ENCODE results near the gene PIM3.

Gene PIM3

GRCh38 chr22:49991907-49992533 lies 31.4 kb downstream of the PIM3 start:
- no peak for DNase-seq (ENCODE audit: low spot score)

- peak; percentile 94 for DNase-seq (ENCODE audit: low spot score)
Measured at GRCh38 chr22:49992921-49993648, 32.5 kb downstream of the PIM3 start.

DNA sequence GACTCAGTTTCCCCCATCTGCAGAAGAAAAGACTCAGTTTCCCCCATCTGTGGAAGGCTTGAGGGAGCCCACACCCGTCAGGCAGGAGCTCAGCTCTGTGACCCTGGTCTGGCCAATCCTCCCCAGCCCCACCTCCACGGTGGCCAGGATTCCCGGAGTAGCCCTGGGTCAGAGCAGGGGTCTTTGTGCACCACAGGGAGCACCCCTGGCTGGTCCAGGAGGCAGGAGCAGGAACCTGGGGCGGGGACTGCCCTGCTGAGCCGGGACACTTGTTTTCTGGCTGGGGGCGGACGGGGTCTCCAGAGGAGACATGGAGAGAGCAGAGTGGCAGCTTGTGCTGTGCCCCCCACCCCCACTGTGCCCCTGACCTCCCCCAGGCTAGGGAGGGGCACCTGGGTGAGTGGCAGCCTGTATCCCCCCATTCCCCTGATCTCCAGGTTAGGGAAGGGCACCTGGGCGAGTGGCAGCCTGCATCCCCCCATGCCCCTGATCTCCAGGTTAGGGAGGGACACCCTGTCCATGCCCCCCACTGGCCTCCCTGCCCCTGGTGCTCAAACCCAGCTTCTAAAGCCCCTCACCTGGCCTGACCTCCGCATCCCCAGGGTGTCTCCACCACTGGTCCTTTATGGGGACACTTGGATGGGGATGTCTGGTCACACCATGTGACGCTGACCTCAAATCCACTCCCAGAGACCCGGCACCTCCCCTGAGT lies 33.2 kb downstream of the PIM3 start:
- DNase-seq (ENCODE audit: low spot score), result no peak

GRCh38 chr22:49994361-49995040 lies 33.9 kb downstream of the PIM3 start:
- no peak for DNase-seq (ENCODE audit: low spot score)

- no peak for DNase-seq (ENCODE audit: low spot score)
Measured at GRCh38 chr22:49995041-49995360, 34.4 kb downstream of the PIM3 start.

DNA sequence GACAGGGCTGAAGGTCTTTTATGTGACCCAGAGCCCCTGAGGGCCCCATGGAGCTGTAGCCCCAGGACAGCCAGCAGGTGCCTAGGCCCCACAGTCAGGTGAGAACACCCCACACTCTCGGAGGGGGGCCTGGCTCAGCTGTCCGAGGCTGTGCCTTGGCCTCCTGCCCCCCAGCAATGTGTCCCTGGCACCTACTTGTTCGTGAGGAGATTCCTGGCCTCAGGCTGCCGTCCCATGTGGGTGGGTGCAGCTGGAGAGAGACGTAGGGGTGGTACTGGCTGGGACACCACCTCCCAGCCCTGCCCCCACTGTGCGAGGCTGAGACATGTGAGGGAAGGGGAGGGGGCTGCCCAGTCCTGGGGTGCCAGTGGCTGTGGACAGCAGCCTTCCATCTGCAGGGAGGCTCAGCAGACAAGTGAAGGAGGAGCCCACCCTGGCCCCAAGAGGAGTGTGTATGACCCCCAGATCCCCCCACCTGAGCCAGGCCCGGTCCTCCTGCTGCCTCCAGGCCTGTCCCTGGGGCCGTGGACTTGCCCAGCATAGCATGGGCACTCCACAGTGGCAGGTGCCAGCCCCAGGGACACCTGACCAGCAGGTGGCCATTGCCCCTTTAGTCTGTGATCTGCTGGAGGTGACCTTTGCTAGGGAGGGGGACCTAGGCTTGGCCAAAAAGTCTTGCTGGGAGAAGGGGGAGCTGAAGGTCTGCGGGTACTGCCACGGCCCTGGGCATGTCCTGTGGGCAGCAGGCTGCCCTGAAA lies 35.0 kb downstream of the PIM3 start:
- DNase-seq (ENCODE audit: low spot score), result no peak

DNA sequence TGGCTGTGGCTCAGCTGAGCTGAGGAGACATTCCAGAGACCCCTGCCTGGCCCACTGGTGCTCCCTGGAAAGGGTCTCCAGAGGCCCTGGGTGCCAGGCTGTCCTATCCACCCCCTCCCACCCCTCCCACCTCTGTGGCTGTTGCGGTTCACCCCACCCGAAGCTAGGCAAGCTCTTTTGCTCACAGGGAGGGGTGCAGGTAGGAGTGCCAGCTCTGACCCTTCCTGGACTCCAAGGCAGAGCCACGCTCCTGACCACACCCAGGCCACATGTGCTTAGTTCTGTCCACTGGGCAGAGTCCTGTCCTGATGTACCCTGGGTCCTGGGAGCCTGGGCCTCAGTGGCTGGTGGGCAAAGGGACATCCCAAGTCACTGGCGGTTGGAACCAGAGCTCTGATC lies 35.5 kb downstream of the PIM3 start:
- no peak for DNase-seq (ENCODE audit: low spot score)

DNA sequence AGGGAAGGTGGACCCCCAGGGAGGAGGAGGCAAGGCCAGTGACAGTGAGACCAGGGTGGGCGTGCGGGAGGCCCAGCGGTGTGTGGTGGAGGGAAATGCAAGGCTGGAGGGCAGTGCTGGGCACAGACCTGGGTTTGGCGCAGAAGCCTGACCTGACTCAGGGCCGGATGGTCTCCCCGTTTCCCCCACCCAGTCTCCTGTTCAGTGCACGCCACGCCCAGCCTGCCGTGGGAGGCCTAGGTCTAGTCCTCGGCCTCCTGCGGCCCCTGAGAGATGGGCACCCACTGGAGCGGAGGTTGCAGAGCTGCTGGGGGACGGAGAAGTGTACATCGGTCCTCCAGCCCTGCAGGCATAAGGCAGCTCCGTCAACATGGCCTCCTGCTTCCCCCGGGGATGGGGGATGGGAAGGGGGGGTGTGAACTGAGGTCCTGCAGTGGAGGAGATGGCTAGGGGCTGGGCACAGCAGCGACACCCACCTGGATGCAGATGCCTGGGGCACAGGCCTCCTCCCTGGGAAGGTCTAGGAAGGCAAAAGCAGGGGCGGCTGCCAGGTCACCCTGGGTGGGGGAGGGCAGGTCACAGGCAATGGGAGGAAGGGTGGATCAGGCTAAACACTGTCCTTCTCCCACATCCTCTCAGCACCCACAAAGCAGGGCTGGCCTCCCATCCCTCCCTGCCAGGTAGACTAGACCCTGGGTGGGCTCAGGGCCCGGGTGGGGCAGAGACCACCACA lies 36.1 kb downstream of the PIM3 start:
- no peak for DNase-seq (ENCODE audit: low spot score)

- DNase-seq (ENCODE audit: low spot score), result no peak
Measured at GRCh38 chr22:49997251-49997599, 36.7 kb downstream of the PIM3 start.

DNA sequence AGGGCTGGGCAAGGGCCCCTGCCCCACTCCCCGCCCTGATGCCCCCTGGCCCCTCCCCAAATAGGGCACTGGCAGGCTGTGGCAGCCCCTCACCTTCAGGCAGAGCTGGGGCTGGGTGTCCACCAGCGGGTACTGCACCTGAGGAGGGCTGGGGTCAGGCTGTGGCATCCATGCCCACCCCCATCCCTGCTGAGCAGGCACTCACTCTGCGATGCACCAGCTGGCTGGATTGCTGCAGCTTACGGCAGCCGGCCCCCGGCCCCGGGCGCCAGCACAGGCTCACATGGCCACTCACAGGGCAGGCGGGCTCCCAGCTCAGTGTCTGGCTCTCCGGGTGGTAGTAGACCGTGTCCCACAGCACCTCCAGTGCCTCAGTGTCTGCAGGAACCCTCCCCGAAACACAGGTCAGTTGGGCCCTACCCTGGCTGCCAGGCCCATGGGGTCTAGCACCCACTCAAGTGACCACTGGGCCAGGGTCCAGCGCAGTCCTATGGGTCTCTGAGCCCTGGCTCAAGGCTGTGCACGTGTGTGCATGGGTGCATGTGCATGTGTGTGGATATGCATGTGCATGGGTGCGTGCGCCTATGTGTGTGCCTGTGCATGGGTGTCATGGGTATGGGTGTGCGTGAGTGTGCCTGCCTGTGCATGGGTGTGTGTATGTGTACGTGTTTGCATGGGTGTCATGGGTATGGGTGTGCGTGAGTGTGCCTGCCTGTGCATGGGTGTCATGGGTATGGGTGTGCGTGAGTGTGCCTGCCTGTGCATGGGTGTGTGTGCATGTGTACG lies 37.6 kb downstream of the PIM3 start:
- no peak for DNase-seq (ENCODE audit: low spot score)

DNA sequence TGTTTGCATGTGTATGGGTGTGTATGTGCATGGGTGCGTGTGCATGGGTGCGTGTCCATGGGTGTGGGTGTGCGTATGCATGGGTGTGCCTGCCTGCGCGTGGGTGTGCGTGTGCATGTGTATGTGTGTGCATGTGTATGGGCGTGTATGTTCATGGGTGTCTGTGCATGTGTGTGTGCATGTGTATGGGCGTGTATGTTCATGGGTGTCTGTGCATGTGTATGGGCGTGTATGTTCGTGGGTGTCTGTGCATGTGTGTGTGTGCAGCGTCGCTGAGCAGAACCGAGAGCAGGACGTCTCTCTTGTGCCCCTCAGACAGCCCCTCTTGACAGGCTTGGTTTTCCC lies 38.1 kb downstream of the PIM3 start:
- DNase-seq (ENCODE audit: low spot score), result no peak

GRCh38 chr22:49999063-49999945 lies 38.7 kb downstream of the PIM3 start:
- DNase-seq (ENCODE audit: low spot score), result no peak

DNA sequence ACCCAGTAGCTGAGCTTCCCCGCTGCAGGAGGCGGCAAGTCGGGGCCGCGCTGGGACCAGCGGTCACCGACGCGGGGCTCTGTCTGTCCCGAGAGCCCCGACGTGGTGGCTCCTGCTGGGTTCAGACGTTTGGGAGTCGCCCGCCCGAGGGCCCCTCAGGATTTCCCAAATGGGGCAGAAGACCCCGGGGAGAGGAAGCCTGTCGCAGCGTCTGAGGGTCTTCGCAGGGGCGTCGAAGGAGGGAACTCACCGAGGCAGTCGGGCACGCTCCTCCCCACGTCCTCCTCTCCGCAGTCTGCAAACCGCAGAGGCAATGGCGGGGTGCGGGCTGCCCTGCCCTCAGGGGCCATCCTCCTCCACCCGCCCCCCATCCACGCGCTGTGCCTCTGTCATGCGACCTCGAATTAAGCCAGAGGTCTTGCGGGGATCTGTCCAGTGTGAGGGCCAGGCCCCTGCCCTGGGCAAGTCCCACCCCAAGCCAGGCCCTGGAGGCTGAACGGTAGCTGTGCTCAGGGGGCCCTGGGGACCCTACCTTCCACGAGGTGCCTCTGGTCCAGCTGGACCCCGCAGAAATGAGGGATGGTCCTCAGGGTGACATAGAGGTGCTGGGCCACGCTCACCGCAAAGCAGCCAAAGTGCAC lies 39.5 kb downstream of the PIM3 start:
- DNase-seq (ENCODE audit: low spot score), result no peak

DNA sequence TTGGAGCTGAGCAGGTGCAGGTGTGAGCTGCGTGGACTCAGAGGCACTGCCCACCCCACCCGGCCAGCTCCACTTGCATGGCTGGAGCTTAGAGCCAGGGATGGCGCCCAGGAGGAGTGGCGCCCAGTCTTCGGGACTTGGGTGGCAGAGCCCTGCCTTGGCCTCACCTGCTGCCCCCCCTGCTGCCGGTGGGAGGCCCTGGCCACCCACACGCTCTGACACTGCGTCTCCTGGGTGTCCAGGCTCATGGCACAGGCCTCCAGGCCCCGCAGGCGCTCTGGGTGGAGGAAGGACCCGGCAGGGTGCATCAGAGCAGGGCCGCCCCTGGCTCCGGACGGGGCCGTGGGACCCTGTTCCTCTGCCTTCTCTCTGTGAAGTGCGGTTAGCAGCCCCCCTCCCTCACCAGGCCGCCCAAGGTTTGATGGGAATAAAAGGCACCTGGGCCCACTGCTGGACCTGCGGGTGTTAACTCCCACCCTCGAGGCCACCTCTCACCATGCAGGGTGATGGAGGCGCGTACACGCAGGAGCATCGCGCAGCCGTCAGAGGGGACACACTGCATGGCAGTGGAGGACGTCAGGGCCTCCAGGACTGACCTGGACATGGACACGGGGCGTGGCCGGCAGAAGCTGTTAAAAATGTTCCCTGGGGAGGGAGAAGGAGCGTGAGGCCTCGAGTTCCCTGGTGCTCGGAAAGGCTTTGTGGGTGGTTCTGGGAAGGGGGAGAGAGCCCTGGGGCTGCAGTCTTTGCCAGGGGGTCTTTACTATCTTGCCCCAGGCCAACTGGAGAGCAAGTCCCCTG lies 40.2 kb downstream of the PIM3 start:
- no peak for DNase-seq (ENCODE audit: low spot score)

DNA sequence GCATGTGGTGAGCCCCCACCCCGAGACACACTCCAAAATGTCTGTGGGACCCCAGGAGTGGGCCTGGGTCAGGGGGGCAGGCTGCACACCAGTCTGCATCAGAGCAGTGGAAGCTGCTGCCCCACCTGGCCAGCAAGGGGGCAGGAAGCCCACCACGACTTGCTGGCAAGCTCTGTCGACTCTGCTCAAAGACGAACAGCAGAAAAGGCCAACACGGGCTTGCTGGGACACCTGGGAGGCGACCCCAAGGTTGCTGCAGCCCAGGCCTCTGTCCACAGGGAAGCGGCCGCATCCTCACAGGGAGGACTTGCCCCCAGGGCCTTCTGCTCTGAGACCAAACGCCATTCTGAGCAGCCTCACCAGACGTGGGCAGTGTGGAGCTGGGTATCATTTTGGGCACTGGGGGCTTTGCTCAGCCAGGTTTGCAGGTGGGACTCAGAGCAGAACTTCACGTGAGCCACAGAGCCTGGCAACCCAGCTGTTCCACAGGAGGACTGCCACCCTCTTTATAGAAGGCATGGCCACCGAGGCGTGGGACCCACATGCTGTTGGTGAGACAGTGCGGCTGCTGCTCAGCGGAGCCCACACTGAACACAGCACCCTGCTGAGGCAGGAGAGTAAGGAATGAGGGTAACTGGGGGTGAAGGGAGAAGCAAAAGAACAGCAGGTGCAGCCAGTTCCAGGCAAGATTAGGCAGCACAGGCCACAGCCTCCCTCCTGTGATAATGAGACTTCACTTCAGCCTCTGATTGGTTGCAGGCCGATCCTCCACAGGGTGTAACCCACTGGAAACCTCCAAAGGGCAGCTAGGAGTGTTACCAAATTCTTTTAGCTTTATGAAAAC lies 41.0 kb downstream of the PIM3 start:
- no peak for DNase-seq (ENCODE audit: low spot score)

DNA sequence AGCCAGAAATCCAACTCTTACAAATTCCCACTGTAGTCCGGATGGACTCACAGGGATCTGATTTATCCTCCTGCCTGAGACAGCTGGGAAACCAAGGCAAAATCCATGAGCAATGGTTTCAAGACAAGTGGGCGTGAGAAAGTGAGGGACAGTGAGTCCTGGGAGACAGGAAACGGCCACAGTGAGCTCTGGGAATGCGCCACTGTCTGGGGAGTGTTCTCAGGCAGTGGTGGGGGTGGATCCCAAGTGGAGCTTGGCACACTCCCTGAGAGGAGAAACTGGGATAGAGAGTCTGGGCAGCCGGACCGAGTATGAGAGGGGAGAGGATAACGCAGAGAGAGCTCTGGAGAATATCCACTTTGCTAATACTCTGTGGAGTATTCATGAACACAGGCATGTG lies 42.2 kb downstream of the PIM3 start:
- DNase-seq (ENCODE audit: low spot score), result no peak

DNA sequence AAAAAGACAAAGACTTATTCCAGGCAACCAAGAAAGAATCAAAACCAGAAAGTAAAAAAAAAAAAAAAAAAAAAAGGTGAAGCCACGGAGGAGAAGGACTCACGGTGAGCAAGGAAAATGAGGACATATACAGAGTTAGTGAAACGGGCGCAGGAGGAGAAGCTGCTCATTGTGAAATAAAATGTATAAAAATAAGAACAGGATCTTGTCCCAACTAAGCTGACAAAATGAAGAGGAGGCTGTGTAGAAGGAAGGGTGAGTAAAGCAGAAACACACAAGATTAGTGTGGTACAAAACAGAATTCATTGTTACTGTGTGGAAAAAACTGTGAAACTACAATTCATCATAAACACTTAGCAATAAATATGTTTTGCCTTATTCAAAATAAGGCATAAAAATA lies 44.3 kb downstream of the PIM3 start:
- no peak for DNase-seq (ENCODE audit: low spot score)

Data from HuH-7 (cell line).